Hepatocyte (in vitro differentiated cells): ENCODE data around the gene TAS2R41.

Experiments
- EZH2 ChIP-seq: fragments of 200-600 bp; sonication (generic); IDR thresholded peaks from 2 replicates; pipeline ENCODE4 v1.6.1; 2016; ENCODE audit warnings: antibody characterized with exemption, mild to moderate bottlenecking, borderline replicate concordance
- EZH2phosphoT487 ChIP-seq: fragments of 200-600 bp; sonication (generic); IDR thresholded peaks from one replicate; pipeline ENCODE4 v1.6.1; 2018; ENCODE audit warnings: antibody characterized with exemption, mild to moderate bottlenecking, low read depth, moderate library complexity; ENCODE audit not compliant: unreplicated experiment, severe bottlenecking
- TF ChIP-seq, protein P1 (sequence below): fragments of 200-600 bp; sonication (generic); IDR thresholded peaks from 2 replicates; pipeline ENCODE4 v1.5.1; 2016; ENCODE audit warnings: antibody characterized with exemption, mild to moderate bottlenecking; ENCODE audit not compliant: poor library complexity

DNA sequence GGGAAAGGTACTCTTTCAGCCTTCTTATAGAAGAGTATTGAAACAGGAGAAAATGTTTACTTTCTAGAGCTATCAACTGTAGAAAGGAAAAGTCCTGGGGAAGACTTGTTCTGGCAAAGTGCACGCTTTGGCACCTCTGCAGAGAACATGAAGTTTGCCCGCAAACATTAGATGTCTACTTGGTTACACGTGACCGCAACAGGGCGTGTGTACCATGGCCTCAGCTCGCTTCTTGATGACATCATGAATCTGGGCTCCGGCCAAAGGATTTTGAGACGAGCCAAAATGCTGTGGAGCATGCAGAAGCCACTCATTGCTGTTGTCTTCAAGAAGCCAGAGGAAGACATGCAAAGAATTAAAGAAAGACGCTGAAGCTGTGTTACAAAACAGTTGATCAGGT lies 43.0 kb upstream of the TAS2R41 start:
- TF ChIP-seq, protein P1, sequence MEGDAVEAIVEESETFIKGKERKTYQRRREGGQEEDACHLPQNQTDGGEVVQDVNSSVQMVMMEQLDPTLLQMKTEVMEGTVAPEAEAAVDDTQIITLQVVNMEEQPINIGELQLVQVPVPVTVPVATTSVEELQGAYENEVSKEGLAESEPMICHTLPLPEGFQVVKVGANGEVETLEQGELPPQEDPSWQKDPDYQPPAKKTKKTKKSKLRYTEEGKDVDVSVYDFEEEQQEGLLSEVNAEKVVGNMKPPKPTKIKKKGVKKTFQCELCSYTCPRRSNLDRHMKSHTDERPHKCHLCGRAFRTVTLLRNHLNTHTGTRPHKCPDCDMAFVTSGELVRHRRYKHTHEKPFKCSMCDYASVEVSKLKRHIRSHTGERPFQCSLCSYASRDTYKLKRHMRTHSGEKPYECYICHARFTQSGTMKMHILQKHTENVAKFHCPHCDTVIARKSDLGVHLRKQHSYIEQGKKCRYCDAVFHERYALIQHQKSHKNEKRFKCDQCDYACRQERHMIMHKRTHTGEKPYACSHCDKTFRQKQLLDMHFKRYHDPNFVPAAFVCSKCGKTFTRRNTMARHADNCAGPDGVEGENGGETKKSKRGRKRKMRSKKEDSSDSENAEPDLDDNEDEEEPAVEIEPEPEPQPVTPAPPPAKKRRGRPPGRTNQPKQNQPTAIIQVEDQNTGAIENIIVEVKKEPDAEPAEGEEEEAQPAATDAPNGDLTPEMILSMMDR: no peak
- no peak for TF ChIP-seq EZH2
- TF ChIP-seq EZH2phosphoT487: no peak
